CD4-positive, alpha-beta T cell treated with Interferon gamma for 1 hour (primary cell): ENCODE measurements around the gene KBTBD4.
A peak's percentile ranks its signal among the peaks of the same experiment; 100 is the strongest.

Experiments
- DNase-seq: peaks from one replicate; pipeline ENCODE4 v3.0.0-alpha.2; 2020

The KBTBD4 gene

GRCh38 chr11:47578524-47579494, at the start of gene KBTBD4, which contains the start of gene NDUFS3:
KBTBD4 (minus strand) TSS chr11:47578970; CDS start chr11:47578951, 19 bp downstream.
NDUFS3 (plus strand) TSS chr11:47579074; CDS start chr11:47579092, 18 bp downstream.
- peak; percentile 81 for DNase-seq

GRCh38 chr11:47628026-47628425, 49.3 kb upstream of the KBTBD4 start:
- no peak for DNase-seq

GRCh38 chr11:47626234-47626633, 47.5 kb upstream of the KBTBD4 start:
- no peak for DNase-seq

GRCh38 chr11:47620836-47621378, 42.1 kb upstream of the KBTBD4 start:
- no peak for DNase-seq

- no peak for DNase-seq
Measured at GRCh38 chr11:47617417-47617809, 38.6 kb upstream of the KBTBD4 start.

- DNase-seq, result no peak
Measured at GRCh38 chr11:47616726-47617416, 38.1 kb upstream of the KBTBD4 start.

GRCh38 chr11:47615249-47615648, 36.5 kb upstream of the KBTBD4 start:
- DNase-seq, result no peak

- no peak for DNase-seq
Measured at GRCh38 chr11:47611348-47611794, 32.6 kb upstream of the KBTBD4 start.

- no peak for DNase-seq
Measured at GRCh38 chr11:47609675-47610074, 30.9 kb upstream of the KBTBD4 start.

GRCh38 chr11:47607380-47607779, 28.6 kb upstream of the KBTBD4 start:
- no peak for DNase-seq

- DNase-seq, result no peak
Measured at GRCh38 chr11:47606731-47607130, 28.0 kb upstream of the KBTBD4 start.

GRCh38 chr11:47605921-47606320, 27.2 kb upstream of the KBTBD4 start:
- no peak for DNase-seq

GRCh38 chr11:47603295-47603694, 24.5 kb upstream of the KBTBD4 start:
- DNase-seq, result no peak

GRCh38 chr11:47599902-47600301, 21.1 kb upstream of the KBTBD4 start:
- DNase-seq, result no peak

- no peak for DNase-seq
Measured at GRCh38 chr11:47595967-47596366, 17.2 kb upstream of the KBTBD4 start.

GRCh38 chr11:47595029-47595428, 16.3 kb upstream of the KBTBD4 start:
- no peak for DNase-seq

- no peak for DNase-seq
Measured at GRCh38 chr11:47593934-47594855, 15.4 kb upstream of the KBTBD4 start, which contains the start of gene C1QTNF4. C1QTNF4 (minus strand) TSS chr11:47594411; CDS start chr11:47590810, 3,601 bp downstream.

- DNase-seq, result no peak
Measured at GRCh38 chr11:47593492-47593933, 14.7 kb upstream of the KBTBD4 start.

GRCh38 chr11:47592970-47593369, 14.2 kb upstream of the KBTBD4 start:
- no peak for DNase-seq

GRCh38 chr11:47592251-47592650, 13.5 kb upstream of the KBTBD4 start:
- no peak for DNase-seq

- no peak for DNase-seq
Measured at GRCh38 chr11:47591764-47592163, 13.0 kb upstream of the KBTBD4 start.
